Upper lobe of left lung (tissue), 4 donors: ENCODE measurements around the gene CENPQ.

Experiments
- CTCF ChIP-seq, 6 experiments: fragments of 450-650 bp in 4 of 6; fragments of 200-600 bp in 2 of 6; sonication (generic) in 2 of 6; IDR thresholded peaks; one replicate each; pipeline ENCODE4 v1.5.1; 2016 to 2019; ENCODE audit warnings: antibody characterized with exemption in 6 of 6
- POLR2AphosphoS5 ChIP-seq, 2 donors: sonication (generic); formaldehyde crosslinking; IDR thresholded peaks; one replicate each; pipeline ENCODE4 v1.5.1; 2017; ENCODE audit warnings: antibody characterized with exemption in 2 of 2

GRCh38 chr6:49526598-49526997, 63.4 kb downstream of the CENPQ start:
- no peak for TF ChIP-seq POLR2AphosphoS5 (IDR thresholded peaks at IDR 0.05)
- TF ChIP-seq CTCF (IDR thresholded peaks at IDR 0.05): no peak
